Sciatic nerve (tissue), 2 donors: ENCODE results near the gene IRF4. TPM values are rescaled to one million over a fixed set of nuclear protein-coding genes. Genes with fewer than 3 reads are reported as not detected.

ENCODE experiments used
- ATAC-seq: fragments of 200-7000 bp; cut with Tn5 transposase; one replicate; pipeline ENCODE4 v1.9.1; 2020; ENCODE audit warnings: mild to moderate bottlenecking, moderate library complexity
- DNase-seq: peaks from one replicate; pipeline ENCODE4 v3.0.0-alpha.2; 2020; ENCODE audit warnings: low spot score
- intact Hi-C: fragments of 100-400 bp; cut with DNase I; formaldehyde crosslinking; loops from one replicate; pipeline ENCODE4 v1.14.2; 2022
- total RNA-seq: library from RNA; stranded (reverse); fragmentation: NEBNext Ultra II Directional; extraction: Animal tissue kit (Norgen Biotek cat#: 25700); gene quantifications from one replicate; pipeline ENCODE4 v1.2.1, GENCODE V29; 2021
- donor health status: DM: no; HTN: no; CAD: no.
- donor health status: DM: no; HTN: no; CAD: no.

Gene IRF4
- 4.7 TPM for total RNA-seq

GRCh38 chr6:391559-392440 is at the start of gene IRF4:
Gene IRF4, plus strand, starts transcription at chr6:391752. Its CDS starts 1,401 bp downstream, at chr6:393153.
- peak; percentile 58 for ATAC-seq
- intact Hi-C loops = no loop called here
- no peak for DNase-seq

- intact Hi-C loops = no loop called here
- ATAC-seq (no peak), DNase-seq (no peak)
Observed at GRCh38 chr6:341914-342831, 49.4 kb upstream of the IRF4 start.

- intact Hi-C loops = no loop called here
- DNase-seq (no peak), ATAC-seq (no peak)
Observed at GRCh38 chr6:342832-343179, 48.7 kb upstream of the IRF4 start.

GRCh38 chr6:343226-343935 is 48.2 kb upstream of the IRF4 start:
- intact Hi-C loops = no loop called here

GRCh38 chr6:343960-344815 is 47.4 kb upstream of the IRF4 start:
- intact Hi-C loops = no loop called here
- ATAC-seq (no peak), DNase-seq (peak; percentile 65)

More at GRCh38 chr6:343226-343935, 48.2 kb upstream of the IRF4 start:
- ATAC-seq = no peak
- no peak for DNase-seq

- no peak for ATAC-seq
- intact Hi-C loops = no loop called here
- DNase-seq = no peak
Observed at GRCh38 chr6:344816-345340, 46.7 kb upstream of the IRF4 start.

- ATAC-seq = no peak
- DNase-seq = no peak
- intact Hi-C loops = no loop called here
Observed at GRCh38 chr6:345747-346385, 45.7 kb upstream of the IRF4 start.

- peak; percentile 66 for DNase-seq
- intact Hi-C loops = no loop called here
Observed at GRCh38 chr6:346386-347030, 45.0 kb upstream of the IRF4 start.

GRCh38 chr6:347232-347631 is 44.3 kb upstream of the IRF4 start:
- DNase-seq (no peak), ATAC-seq (no peak)
- intact Hi-C loops = no loop called here

More at GRCh38 chr6:346386-347030, 45.0 kb upstream of the IRF4 start:
- no peak for ATAC-seq

- ATAC-seq (no peak), DNase-seq (no peak)
- intact Hi-C loops = no loop called here
Observed at GRCh38 chr6:347951-348859, 43.3 kb upstream of the IRF4 start.

GRCh38 chr6:348860-349396 is 42.6 kb upstream of the IRF4 start:
- DNase-seq = no peak
- no peak for ATAC-seq
- intact Hi-C loops = no loop called here

GRCh38 chr6:349491-349921 is 42.0 kb upstream of the IRF4 start:
- ATAC-seq = no peak
- intact Hi-C loops = no loop called here
- no peak for DNase-seq

- ATAC-seq (no peak), DNase-seq (no peak)
- intact Hi-C loops = no loop called here
Observed at GRCh38 chr6:350371-350770, 41.2 kb upstream of the IRF4 start.

- intact Hi-C loops = no loop called here
- peak; percentile 69 for DNase-seq
- ATAC-seq = peak; percentile 78
Observed at GRCh38 chr6:351011-351866, 40.3 kb upstream of the IRF4 start.

GRCh38 chr6:351867-352289 is 39.7 kb upstream of the IRF4 start:
- no peak for ATAC-seq
- intact Hi-C loops = no loop called here
- no peak for DNase-seq
